ENCODE data around the gene RIMS4. TPM values are rescaled to one million over a fixed set of nuclear protein-coding genes. Genes with fewer than 3 reads are reported as not detected.

The RIMS4 gene
- total RNA-seq, 2 donors from 2014 or later = 1.0 to 61.9 TPM

DNA sequence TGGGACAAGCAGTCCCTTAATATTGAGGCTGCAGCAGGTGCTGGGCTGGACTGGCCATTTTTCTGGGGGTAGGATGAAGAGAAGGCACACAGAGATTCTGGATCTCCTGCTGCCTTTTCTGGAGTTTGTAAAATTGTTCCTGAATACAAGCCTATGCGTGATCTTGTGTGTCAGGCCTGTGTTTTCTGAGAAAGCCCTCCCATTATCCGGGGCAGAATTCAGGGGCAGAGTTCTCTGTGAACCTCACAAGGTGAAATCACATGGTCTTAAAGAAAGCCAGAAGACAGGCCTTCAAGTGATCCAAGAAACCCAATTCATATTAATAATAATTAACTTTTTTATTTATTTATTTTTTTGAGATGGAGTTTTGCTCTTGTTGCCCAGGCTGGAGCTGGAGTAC lies 82.7 kb downstream of the RIMS4 start:
- intact Hi-C loops (cut with DNase I) = no loop called here

GRCh38 chr20:44727039-44727438 lies 83.3 kb downstream of the RIMS4 start:
- H3K36me3 ChIP-seq = no peaks in the 10 kb centered on the region
- intact Hi-C loops (cut with DNase I) = no loop called here
- H3K4me1 ChIP-seq (replicated peaks) = peaks cover 3% of the 10 kb centered on the region
- no peak for TF ChIP-seq POLR2AphosphoS5 (IDR thresholded peaks at IDR 0.05)
- TF ChIP-seq POLR2A (IDR thresholded peaks at IDR 0.05) = no peak
- TF ChIP-seq, protein P1, sequence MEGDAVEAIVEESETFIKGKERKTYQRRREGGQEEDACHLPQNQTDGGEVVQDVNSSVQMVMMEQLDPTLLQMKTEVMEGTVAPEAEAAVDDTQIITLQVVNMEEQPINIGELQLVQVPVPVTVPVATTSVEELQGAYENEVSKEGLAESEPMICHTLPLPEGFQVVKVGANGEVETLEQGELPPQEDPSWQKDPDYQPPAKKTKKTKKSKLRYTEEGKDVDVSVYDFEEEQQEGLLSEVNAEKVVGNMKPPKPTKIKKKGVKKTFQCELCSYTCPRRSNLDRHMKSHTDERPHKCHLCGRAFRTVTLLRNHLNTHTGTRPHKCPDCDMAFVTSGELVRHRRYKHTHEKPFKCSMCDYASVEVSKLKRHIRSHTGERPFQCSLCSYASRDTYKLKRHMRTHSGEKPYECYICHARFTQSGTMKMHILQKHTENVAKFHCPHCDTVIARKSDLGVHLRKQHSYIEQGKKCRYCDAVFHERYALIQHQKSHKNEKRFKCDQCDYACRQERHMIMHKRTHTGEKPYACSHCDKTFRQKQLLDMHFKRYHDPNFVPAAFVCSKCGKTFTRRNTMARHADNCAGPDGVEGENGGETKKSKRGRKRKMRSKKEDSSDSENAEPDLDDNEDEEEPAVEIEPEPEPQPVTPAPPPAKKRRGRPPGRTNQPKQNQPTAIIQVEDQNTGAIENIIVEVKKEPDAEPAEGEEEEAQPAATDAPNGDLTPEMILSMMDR (IDR thresholded peaks at IDR 0.05) = no peak
- no peak overlapping the region for H3K4me3 ChIP-seq
- DNase-seq (ENCODE audit: low spot score) = no peak
- 93% methylated on average over 11 of the region's 11 CpGs for WGBS
- no peaks in the 10 kb centered on the region for H3K9me3 ChIP-seq
- H3K27ac ChIP-seq = no peak overlapping the region
- H3K27me3 ChIP-seq (replicated peaks; ENCODE audit: insufficient read depth) = no peaks in the 10 kb centered on the region

More for the DNA sequence above, 82.7 kb downstream of the RIMS4 start:
- no peaks in the 10 kb centered on the region for H3K36me3 ChIP-seq
- peaks cover 3% of the 10 kb centered on the region for H3K4me1 ChIP-seq (replicated peaks)
- no peak overlapping the region for H3K27ac ChIP-seq
- no peaks in the 10 kb centered on the region for H3K27me3 ChIP-seq (replicated peaks; ENCODE audit: insufficient read depth)
- no peaks in the 10 kb centered on the region for H3K9me3 ChIP-seq
- 65% methylated on average over 2 of the region's 2 CpGs for WGBS
- DNase-seq (ENCODE audit: low spot score) = no peak
- no peak for TF ChIP-seq POLR2AphosphoS5 (IDR thresholded peaks at IDR 0.05)
- TF ChIP-seq, protein P1 (IDR thresholded peaks at IDR 0.05) = no peak
- no peak for TF ChIP-seq POLR2A (IDR thresholded peaks at IDR 0.05)
- H3K4me3 ChIP-seq = no peak overlapping the region

DNA sequence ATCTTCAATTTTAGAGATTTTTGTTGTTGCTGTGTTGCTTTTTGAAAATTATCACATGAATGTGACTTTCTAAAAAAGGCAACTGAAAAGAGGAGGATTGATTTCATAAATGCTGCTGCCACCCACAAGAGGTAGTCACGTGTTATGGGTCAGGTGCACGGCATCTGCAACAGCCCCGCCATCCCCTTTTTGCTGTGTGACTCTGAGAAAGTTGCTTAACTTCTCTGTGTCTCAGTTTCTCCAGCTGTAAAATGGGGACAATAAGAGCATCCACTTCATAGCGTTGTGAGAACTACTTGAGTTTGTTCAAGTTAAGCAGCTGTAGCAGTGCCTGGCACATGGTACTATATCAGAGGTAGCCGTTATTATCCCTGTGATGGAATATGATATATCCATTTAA lies 84.5 kb downstream of the RIMS4 start:
- Histone ChIP-seq H3K9me3 (no peaks in the 10 kb centered on the region), H3K36me3 (no peaks in the 10 kb centered on the region), H3K4me1 (replicated peaks) (peaks cover 3% of the 10 kb centered on the region), H3K27ac (no peak overlapping the region), H3K27me3 (replicated peaks; ENCODE audit: insufficient read depth) (no peaks in the 10 kb centered on the region), H3K4me3 (no peak overlapping the region)
- WGBS = 67% methylated on average over 5 of the region's 5 CpGs
- TF ChIP-seq, protein P1 (IDR thresholded peaks at IDR 0.05) = no peak
- TF ChIP-seq POLR2AphosphoS5 (IDR thresholded peaks at IDR 0.05) = no peak
- TF ChIP-seq POLR2A (IDR thresholded peaks at IDR 0.05) = no peak
- intact Hi-C loops (cut with DNase I) = no loop called here
- DNase-seq (ENCODE audit: low spot score) = no peak

DNA sequence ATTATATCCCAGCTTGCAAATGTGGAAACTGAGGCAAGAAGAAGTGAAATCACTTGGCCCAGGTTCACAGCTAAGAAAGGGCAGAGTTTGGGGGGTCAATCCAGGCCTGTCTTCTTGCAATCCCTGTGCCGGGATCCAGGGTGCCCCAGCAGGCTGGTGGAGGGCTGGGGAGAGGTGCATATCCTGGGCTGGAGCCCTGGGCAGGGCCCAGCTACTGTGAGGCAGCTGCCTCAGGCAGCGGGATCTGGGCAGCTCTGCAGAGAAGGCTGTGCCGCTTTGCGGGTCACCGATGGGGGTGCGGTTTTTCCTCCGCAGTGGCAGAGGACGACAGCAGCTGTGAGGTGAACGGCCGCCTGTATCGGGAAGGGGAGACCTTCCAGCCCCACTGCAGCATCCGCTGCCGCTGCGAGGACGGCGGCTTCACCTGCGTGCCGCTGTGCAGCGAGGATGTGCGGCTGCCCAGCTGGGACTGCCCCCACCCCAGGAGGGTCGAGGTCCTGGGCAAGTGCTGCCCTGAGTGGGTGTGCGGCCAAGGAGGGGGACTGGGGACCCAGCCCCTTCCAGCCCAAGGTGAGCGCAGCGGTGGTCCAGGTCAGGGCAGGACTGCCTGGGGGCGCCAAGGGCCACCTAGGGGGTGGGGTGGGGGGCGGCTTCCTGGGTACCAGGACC lies 85.8 kb downstream of the RIMS4 start:
- H3K4me3 ChIP-seq = no peak overlapping the region
- H3K4me1 ChIP-seq (replicated peaks) = peaks cover 3% of the 10 kb centered on the region
- intact Hi-C loops (cut with DNase I) = no loop called here
- no peaks in the 10 kb centered on the region for H3K36me3 ChIP-seq
- H3K27ac ChIP-seq = no peak overlapping the region
- no peaks in the 10 kb centered on the region for H3K27me3 ChIP-seq (replicated peaks; ENCODE audit: insufficient read depth)
- WGBS = 52% methylated on average over 20 of the region's 26 CpGs
- DNase-seq (ENCODE audit: low spot score) = no peak
- no peaks in the 10 kb centered on the region for H3K9me3 ChIP-seq
- TF ChIP-seq, protein P1 (IDR thresholded peaks at IDR 0.05) = no peak
- TF ChIP-seq POLR2A (IDR thresholded peaks at IDR 0.05) = no peak

DNA sequence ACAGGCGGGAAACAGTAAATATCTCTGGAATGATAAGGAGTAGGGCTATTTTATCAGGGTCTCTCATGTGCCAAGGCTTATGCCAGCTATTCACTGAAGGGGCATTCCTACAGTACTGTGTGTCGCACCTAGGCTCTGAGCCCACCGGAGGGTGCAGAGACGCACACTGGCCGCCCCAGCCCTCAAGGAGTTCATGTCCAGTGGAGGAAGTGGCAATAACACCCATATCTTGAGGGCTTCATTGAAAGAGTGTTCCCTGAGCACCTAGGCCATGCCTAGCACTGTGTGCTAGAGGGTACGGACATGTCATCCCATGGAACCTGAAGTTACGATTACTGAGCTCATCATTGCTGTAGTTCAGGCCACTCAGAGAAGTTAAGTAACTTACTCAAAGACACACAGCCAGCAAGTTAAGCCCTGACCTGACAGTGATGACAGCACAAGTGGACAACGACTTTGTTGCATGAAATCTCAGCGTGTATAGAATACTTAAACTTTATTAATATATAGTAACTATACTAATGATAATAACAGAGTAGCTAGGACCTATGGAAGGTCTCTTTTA lies 86.5 kb downstream of the RIMS4 start:
- H3K27me3 ChIP-seq (replicated peaks; ENCODE audit: insufficient read depth) = no peaks in the 10 kb centered on the region
- DNase-seq (ENCODE audit: low spot score) = no peak
- H3K9me3 ChIP-seq = no peaks in the 10 kb centered on the region
- no peak overlapping the region for H3K27ac ChIP-seq
- WGBS = 92% methylated on average over 9 of the region's 9 CpGs
- intact Hi-C loops (cut with DNase I) = no loop called here
- no peaks in the 10 kb centered on the region for H3K36me3 ChIP-seq
- no peaks in the 10 kb centered on the region for H3K4me1 ChIP-seq (replicated peaks)
- no peak overlapping the region for H3K4me3 ChIP-seq
- no peak for TF ChIP-seq POLR2AphosphoS5 (IDR thresholded peaks at IDR 0.05)
- TF ChIP-seq, protein P1 (IDR thresholded peaks at IDR 0.05) = no peak
- no peak for TF ChIP-seq POLR2A (IDR thresholded peaks at IDR 0.05)

Measured in prostate gland (tissue), 2 donors.